ENCODE data around the gene ROM1. TPM values are rescaled to one million over a fixed set of nuclear protein-coding genes. Genes with fewer than 3 reads are reported as not detected.

Gene ROM1
- total RNA-seq, 2 experiments from 2014 or later, result 1.5 to 1.9 TPM

GRCh38 chr11:62588966-62589637 lies 24.0 kb upstream of the ROM1 start:
- peaks cover 47% of the 10 kb centered on the region for H3K36me3 Mint-ChIP-seq (ENCODE audit: low read depth)
- H3K4me3 Mint-ChIP-seq, result peak overlapping the region; percentile 99
- no peak overlapping the region for H3K27ac Mint-ChIP-seq
- H3K4me1 Mint-ChIP-seq, result peaks cover 46% of the 10 kb centered on the region
- no peaks in the 10 kb centered on the region for H3K9me3 Mint-ChIP-seq (ENCODE audit: low read depth)
- no peak for ATAC-seq
- intact Hi-C loops (cut with DNase I, micrococcal nuclease), result no loop called here
- POLR2A ChIA-PET, result interaction anchor here (0.7 to 1.4 kb wide), 2 partner anchors 12 to 16 kb away, joined by 3 to 4 read pairs; partner anchors contain the start of gene EEF1G
- peak; percentile 58 for DNase-seq
- H3K27me3 Mint-ChIP-seq, result no peaks in the 10 kb centered on the region
- CTCF ChIA-PET, result interaction anchor here (0.8 to 1.6 kb wide), 7 partner anchors 10 to 197 kb away, joined by 3 to 5 read pairs (median 4); partner anchors contain the start of gene EEF1G

DNA sequence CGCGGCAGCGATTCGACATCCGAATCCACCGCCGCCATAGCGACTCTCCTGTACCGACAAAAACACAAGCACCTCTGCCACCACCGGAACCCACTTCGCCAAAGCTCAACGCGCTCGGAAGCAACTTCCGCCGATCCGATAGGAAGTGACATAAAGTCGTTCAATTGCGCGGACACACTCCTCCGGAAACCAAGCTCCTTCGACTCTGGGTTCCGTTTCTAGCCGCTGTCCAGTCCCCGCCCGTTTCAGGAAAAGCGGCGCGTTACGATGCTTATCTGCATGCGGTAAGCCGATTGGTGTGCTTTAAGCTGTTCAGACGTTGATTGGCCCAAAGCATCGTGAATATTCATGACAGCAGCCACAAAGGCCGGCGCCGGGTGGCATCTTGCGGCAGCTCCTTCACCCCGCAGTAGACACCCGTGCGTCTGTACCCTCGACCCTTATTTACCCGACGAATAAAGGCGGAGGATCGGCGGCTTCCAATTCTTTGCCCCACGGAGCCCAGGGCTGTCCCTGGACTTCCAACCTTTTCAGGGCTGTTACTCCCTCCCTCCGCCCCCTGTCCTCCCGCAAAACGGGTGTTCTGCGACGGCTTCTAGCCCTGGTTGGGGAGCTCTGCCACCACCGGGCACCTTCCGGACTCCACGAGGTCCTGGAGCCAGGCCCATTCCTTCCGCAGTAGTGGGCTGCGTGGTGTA lies 21.5 kb upstream of the ROM1 start, which contains the start of gene TUT1:
Gene TUT1, minus strand, starts transcription at position 76 of the 698 bp plus-strand sequence. Its CDS starts 38 bp downstream, at position 38.
- POLR2A ChIA-PET, result interaction anchor here (0.5 to 2.9 kb wide), 46 partner anchors 9 to 1270 kb away, joined by 3 to 81 read pairs (median 8); partner anchors contain the start of genes B3GAT3, C11orf98, CPSF7 and CSKMT
- peaks cover 63% of the 10 kb centered on the region for H3K36me3 Mint-ChIP-seq (ENCODE audit: low read depth)
- ATAC-seq, result peak; percentile 93
- CTCF ChIA-PET, result interaction anchor here (0.5 to 3.4 kb wide), 37 partner anchors 8 to 1746 kb away, joined by 3 to 21 read pairs (median 4); partner anchors contain the start of genes AHNAK, B3GAT3, C11orf98 and CSKMT
- peak within 1 kb of the TSS; percentile 99 for H3K27ac Mint-ChIP-seq
- peak; percentile 97 for DNase-seq
- H3K27me3 Mint-ChIP-seq, result no peaks in the 10 kb centered on the region
- intact Hi-C loops (cut with DNase I, micrococcal nuclease), result loop anchor here (1.0 to 5.0 kb wide), 21 partner anchors 8 to 289 kb away; partner anchors contain the start of genes C11orf98 (in 2 of the 2), CSKMT (in 2 of the 2), INTS5 (in 2 of the 2) and UBXN1 (in 2 of the 2)
- peak within 1 kb of the TSS; percentile 99 for H3K4me3 Mint-ChIP-seq
- H3K4me1 Mint-ChIP-seq, result peaks cover 47% of the 10 kb centered on the region
- no peaks in the 10 kb centered on the region for H3K9me3 Mint-ChIP-seq (ENCODE audit: low read depth)

DNA sequence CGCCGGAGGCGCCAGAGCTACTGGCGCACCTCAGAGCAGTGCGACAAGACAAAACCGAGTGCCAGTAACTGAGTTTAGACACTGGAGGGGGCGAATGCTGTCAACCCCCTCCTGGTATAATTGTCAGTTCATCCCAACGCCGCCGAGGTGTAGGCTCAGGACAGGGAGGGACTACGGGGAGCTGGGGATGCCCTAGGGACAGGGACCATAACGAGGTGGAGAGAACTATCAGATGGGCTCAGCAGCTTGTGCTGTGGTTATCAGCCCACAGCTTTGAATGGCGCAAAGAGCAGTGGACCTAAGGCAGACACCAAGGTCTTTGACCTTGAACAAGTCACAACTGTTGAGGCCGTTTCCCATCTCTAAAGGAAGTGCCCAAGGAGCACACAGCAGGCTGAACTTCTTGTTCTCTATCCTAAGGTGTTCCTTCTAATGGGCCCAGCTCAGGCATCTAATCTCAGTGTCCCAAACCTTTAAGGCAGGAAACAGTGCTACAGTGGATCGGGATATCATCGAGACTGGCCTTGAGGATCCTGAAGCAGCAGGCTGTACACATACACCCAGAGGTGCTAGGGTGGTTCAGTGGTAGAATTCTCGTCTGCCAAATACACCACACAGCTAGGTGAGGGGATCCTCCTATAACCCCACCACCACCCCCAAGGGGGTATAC lies 20.8 kb upstream of the ROM1 start:
- Mint-ChIP-seq H3K27ac (peak overlapping the region; percentile 99), H3K36me3 (ENCODE audit: low read depth) (peaks cover 66% of the 10 kb centered on the region), H3K4me1 (peaks cover 50% of the 10 kb centered on the region), H3K4me3 (peak overlapping the region; percentile 99), H3K27me3 (no peaks in the 10 kb centered on the region), H3K9me3 (ENCODE audit: low read depth) (no peaks in the 10 kb centered on the region)
- no peak for DNase-seq
- ChIA-PET POLR2A (interaction anchor here (0.5 to 2.9 kb wide), 38 partner anchors 8 to 1269 kb away, joined by 3 to 81 read pairs (median 10); partner anchors contain the start of genes AHNAK, B3GAT3, C11orf98 and CSKMT), CTCF (interaction anchor here (0.5 to 3.4 kb wide), 34 partner anchors 8 to 289 kb away, joined by 3 to 21 read pairs (median 5); partner anchors contain the start of genes C11orf98, CSKMT, EEF1G and EML3)
- intact Hi-C loops (cut with DNase I, micrococcal nuclease), result loop anchor here (5.0 kb wide), 3 partner anchors 100 to 270 kb away; partner anchors contain the start of genes BSCL2 (in 1 of the 2) and GNG3 (in 1 of the 2)
- peak; percentile 0 for ATAC-seq

GRCh38 chr11:62592989-62593421 lies 20.1 kb upstream of the ROM1 start:
- DNase-seq (no peak), ATAC-seq (no peak)
- no peaks in the 10 kb centered on the region for H3K9me3 Mint-ChIP-seq (ENCODE audit: low read depth)
- peaks cover 67% of the 10 kb centered on the region for H3K36me3 Mint-ChIP-seq (ENCODE audit: low read depth)
- no peak overlapping the region for H3K4me3 Mint-ChIP-seq
- POLR2A ChIA-PET, result interaction anchor here (0.6 to 2.9 kb wide), 10 partner anchors 8 to 247 kb away, joined by 3 to 81 read pairs (median 14); partner anchors contain the start of genes AHNAK, EEF1G, EML3 and GANAB
- intact Hi-C loops (cut with DNase I, micrococcal nuclease), result loop anchor here (1.0 to 5.0 kb wide), 4 partner anchors 99 to 269 kb away; partner anchors contain the start of genes BSCL2 (in 1 of the 2) and GNG3 (in 1 of the 2)
- CTCF ChIA-PET, result interaction anchor here (0.7 to 3.4 kb wide), 19 partner anchors 8 to 288 kb away, joined by 3 to 21 read pairs (median 6); partner anchors contain the start of genes C11orf98, CSKMT, EEF1G and LBHD1
- peaks cover 54% of the 10 kb centered on the region for H3K4me1 Mint-ChIP-seq
- no peaks in the 10 kb centered on the region for H3K27me3 Mint-ChIP-seq
- peak overlapping the region; percentile 99 for H3K27ac Mint-ChIP-seq

DNA sequence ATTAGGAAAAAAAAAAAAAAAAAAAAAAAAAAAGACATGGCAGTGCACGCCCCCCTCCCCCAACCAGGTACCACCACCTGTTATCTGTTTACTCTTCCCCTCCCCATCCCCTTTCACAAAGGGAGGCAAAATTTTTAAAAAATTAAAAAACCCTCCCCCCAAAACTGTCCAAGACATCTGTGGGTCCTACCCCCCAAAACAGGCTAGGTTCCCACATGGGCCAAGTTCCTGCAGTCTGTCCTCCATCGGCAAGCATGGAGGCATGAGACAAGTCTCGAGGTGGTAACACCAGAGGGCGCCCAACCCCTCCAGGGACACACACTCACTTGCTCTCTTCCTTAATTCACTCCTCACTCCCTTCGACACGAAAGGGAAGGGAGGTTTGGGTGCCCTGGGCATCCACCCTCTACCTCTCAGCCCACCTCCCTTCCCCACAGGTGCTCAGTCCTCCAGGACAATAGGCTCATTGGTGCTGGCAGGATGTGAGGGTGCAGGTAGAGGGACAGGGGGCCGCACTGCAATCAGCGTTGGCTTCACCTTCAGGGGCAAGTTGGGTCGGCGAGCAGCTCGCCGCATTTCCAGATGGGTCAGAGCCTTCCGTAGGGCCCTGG lies 19.5 kb upstream of the ROM1 start:
- DNase-seq (peak; percentile 91), ATAC-seq (peak; percentile 30)
- peaks cover 57% of the 10 kb centered on the region for H3K4me1 Mint-ChIP-seq
- peaks cover 70% of the 10 kb centered on the region for H3K36me3 Mint-ChIP-seq (ENCODE audit: low read depth)
- ChIA-PET CTCF (interaction anchor here (0.5 to 3.4 kb wide), 17 partner anchors 17 to 1281 kb away, joined by 3 to 21 read pairs (median 5); partner anchors contain the start of genes B3GAT3, EEF1G, LBHD1 and LRRN4CL), POLR2A (interaction anchor here (0.6 to 2.9 kb wide), 7 partner anchors 7 to 247 kb away, joined by 3 to 81 read pairs (median 21); partner anchors contain the start of genes EEF1G, EML3, MTA2 and ROM1)
- peak overlapping the region; percentile 58 for H3K4me3 Mint-ChIP-seq
- H3K27ac Mint-ChIP-seq, result peak overlapping the region; percentile 88
- intact Hi-C loops (cut with DNase I, micrococcal nuclease), result loop anchor here (1.0 to 5.0 kb wide), 4 partner anchors 99 to 269 kb away; partner anchors contain the start of genes BSCL2 (in 1 of the 2) and GNG3 (in 1 of the 2)
- no peaks in the 10 kb centered on the region for H3K27me3 Mint-ChIP-seq
- no peaks in the 10 kb centered on the region for H3K9me3 Mint-ChIP-seq (ENCODE audit: low read depth)

DNA sequence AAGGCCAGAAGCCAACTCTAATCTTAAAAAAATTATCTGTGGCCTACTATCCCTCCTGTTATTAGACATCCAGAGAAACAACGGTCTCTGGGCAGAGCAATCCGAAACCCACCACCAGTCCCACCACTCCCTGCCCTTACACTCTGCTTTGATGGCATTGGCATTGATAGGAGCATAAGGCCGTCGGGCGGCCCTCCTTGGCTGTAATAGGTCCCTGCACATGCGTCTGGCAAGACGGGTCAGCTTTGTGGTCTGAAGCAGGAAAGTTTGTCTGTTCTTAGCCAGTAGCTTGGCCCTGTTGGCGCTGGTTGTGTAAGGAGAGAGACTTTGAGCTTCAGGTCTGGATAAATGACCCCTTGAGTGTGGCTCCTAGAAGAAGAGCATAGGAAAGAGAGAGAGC lies 17.9 kb upstream of the ROM1 start:
- no peaks in the 10 kb centered on the region for H3K27me3 Mint-ChIP-seq
- intact Hi-C loops (cut with DNase I, micrococcal nuclease), result no loop called here
- ChIA-PET POLR2A (no interaction called here), CTCF (interaction anchor here (1.0 to 1.6 kb wide), 2 partner anchors 26 to 111 kb away, joined by 3 to 6 read pairs; partner anchors contain the start of gene B3GAT3)
- H3K36me3 Mint-ChIP-seq (ENCODE audit: low read depth), result peaks cover 77% of the 10 kb centered on the region
- H3K27ac Mint-ChIP-seq, result no peak overlapping the region
- peaks cover 63% of the 10 kb centered on the region for H3K4me1 Mint-ChIP-seq
- ATAC-seq (no peak), DNase-seq (no peak)
- no peaks in the 10 kb centered on the region for H3K9me3 Mint-ChIP-seq (ENCODE audit: low read depth)
- no peak overlapping the region for H3K4me3 Mint-ChIP-seq

- ChIA-PET POLR2A (interaction anchor here (0.6 to 3.3 kb wide), 12 partner anchors 7 to 257 kb away, joined by 3 to 81 read pairs (median 4); partner anchors contain the start of genes C11orf98, CSKMT, LBHD1 and TTC9C), CTCF (interaction anchor here (0.6 to 2.1 kb wide), 9 partner anchors 8 to 174 kb away, joined by 3 to 12 read pairs (median 5); partner anchors contain the start of genes C11orf98, CSKMT, EML3 and HNRNPUL2)
- Mint-ChIP-seq H3K9me3 (ENCODE audit: low read depth) (no peaks in the 10 kb centered on the region), H3K4me1 (peaks cover 54% of the 10 kb centered on the region), H3K36me3 (ENCODE audit: low read depth) (peaks cover 79% of the 10 kb centered on the region), H3K27me3 (no peaks in the 10 kb centered on the region), H3K4me3 (peak overlapping the region; percentile 91), H3K27ac (peak overlapping the region; percentile 96)
- intact Hi-C loops (cut with DNase I, micrococcal nuclease), result loop anchor here (1.0 to 2.0 kb wide), 10 partner anchors 8 to 281 kb away; partner anchors contain the start of genes TUT1 (in 2 of the 2), C11orf98 (in 1 of the 2), CSKMT (in 1 of the 2) and EML3 (in 1 of the 2)
- peak; percentile 72 for ATAC-seq
- peak; percentile 98 for DNase-seq
Measured at GRCh38 chr11:62599069-62599696, 13.9 kb upstream of the ROM1 start.

DNA sequence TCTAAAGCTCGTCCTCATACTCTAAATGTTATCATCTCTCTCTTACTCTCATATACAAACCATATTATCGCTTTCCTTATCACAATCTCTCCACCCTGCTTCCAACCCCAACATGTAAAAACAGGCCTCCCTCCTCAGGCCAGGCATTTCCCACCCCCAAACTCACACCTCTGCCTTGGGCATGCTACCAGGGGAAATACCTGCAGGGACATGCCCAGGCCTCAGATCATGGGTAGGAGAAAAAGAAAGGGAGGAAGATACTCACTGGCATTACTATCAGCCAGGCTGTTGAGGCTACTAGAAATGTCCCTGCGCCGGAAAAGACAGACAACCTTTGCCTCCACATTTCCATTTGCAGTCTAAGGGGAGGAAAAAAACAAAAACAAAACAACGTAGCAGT lies 13.2 kb upstream of the ROM1 start:
- intact Hi-C loops (cut with DNase I, micrococcal nuclease), result loop anchor here (1.0 to 10.0 kb wide), 14 partner anchors 9 to 1645 kb away; partner anchors contain the start of genes TUT1 (in 2 of the 2), C11orf98 (in 1 of the 2), CSKMT (in 1 of the 2) and EML3 (in 1 of the 2)
- DNase-seq (peak; percentile 55), ATAC-seq (no peak)
- peak overlapping the region; percentile 91 for H3K4me3 Mint-ChIP-seq
- no peaks in the 10 kb centered on the region for H3K27me3 Mint-ChIP-seq
- ChIA-PET CTCF (interaction anchor here (0.6 to 2.1 kb wide), 10 partner anchors 8 to 262 kb away, joined by 3 to 12 read pairs (median 4); partner anchors contain the start of genes C11orf98, CSKMT, EML3 and HNRNPUL2), POLR2A (interaction anchor here (0.6 to 3.3 kb wide), 11 partner anchors 8 to 256 kb away, joined by 3 to 81 read pairs (median 3); partner anchors contain the start of genes C11orf98, CSKMT, LBHD1 and TTC9C)
- H3K27ac Mint-ChIP-seq, result peak overlapping the region; percentile 96
- H3K36me3 Mint-ChIP-seq (ENCODE audit: low read depth), result peaks cover 74% of the 10 kb centered on the region
- peaks cover 48% of the 10 kb centered on the region for H3K4me1 Mint-ChIP-seq
- H3K9me3 Mint-ChIP-seq (ENCODE audit: low read depth), result no peaks in the 10 kb centered on the region

Data from activated CD4-positive, alpha-beta T cell treated with anti-CD3 and anti-CD28 coated beads for 36 hours (primary cell).